MM.1S (cell line): ENCODE data around the gene B3GAT3.

Experiments
- EZH2 ChIP-seq: fragments of 300-600 bp; sonication (generic); optimal IDR thresholded peaks from 2 replicates; pipeline ENCODE3; 2017; ENCODE audit warnings: low read depth, mild to moderate bottlenecking, antibody characterized with exemption, low read length, mixed read lengths
- TF ChIP-seq, protein P1 (sequence below): fragments of 300-600 bp; sonication (generic); IDR thresholded peaks from 2 replicates; pipeline ENCODE4 v1.5.1; 2016; ENCODE audit warnings: antibody characterized with exemption, low read length, mixed read lengths

DNA sequence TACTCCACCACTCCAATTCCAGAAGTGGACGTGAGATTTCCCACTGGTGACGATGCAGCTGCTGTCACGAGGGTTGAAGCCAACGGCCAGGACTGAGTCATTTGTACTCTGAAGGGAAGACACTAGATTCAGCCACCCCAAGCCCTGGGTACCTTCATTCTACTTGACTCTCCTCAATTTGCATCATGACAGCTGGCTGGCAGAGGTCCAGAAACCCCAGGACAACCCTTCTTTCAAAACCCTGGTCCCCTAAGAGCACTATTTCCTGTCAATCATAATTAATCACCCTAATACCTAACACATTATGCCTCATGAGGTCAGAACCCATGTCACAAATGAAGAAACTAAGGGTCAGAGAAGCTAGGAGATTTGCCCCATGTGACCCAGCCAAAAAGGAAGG, 14.1 kb downstream of the B3GAT3 start:
- TF ChIP-seq, protein P1, sequence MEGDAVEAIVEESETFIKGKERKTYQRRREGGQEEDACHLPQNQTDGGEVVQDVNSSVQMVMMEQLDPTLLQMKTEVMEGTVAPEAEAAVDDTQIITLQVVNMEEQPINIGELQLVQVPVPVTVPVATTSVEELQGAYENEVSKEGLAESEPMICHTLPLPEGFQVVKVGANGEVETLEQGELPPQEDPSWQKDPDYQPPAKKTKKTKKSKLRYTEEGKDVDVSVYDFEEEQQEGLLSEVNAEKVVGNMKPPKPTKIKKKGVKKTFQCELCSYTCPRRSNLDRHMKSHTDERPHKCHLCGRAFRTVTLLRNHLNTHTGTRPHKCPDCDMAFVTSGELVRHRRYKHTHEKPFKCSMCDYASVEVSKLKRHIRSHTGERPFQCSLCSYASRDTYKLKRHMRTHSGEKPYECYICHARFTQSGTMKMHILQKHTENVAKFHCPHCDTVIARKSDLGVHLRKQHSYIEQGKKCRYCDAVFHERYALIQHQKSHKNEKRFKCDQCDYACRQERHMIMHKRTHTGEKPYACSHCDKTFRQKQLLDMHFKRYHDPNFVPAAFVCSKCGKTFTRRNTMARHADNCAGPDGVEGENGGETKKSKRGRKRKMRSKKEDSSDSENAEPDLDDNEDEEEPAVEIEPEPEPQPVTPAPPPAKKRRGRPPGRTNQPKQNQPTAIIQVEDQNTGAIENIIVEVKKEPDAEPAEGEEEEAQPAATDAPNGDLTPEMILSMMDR: no peak
- no peak for TF ChIP-seq EZH2
